ENCODE data around the gene USP36.
"Not testable (repeated sequence)": the region's sequence is repeated elsewhere in the genome, so short reads cannot be mapped to it uniquely, and the experiment has no call there.

The USP36 gene

GRCh38 chr17:78765821-78766220 is 74.8 kb downstream of the USP36 start:
- no peak for DNase-seq

GRCh38 chr17:78764871-78765270 is 75.7 kb downstream of the USP36 start:
- DNase-seq = no peak

GRCh38 chr17:78763561-78763960 is 77.1 kb downstream of the USP36 start:
- DNase-seq = no peak

GRCh38 chr17:78761789-78762406 is 78.7 kb downstream of the USP36 start:
- DNase-seq = peak in 1 of 5 experiments; percentile 41

GRCh38 chr17:78759969-78760352 is 80.7 kb downstream of the USP36 start:
- no peak for DNase-seq

- peak; percentile 38 to 87 (median 79) for DNase-seq
These were observed 81.2 kb downstream of the USP36 start for GRCh38 chr17:78759203-78759968.

- no peak for DNase-seq
These were observed 87.0 kb downstream of the USP36 start for GRCh38 chr17:78753316-78754250.

GRCh38 chr17:78751447-78752161 is 89.0 kb downstream of the USP36 start:
- DNase-seq = no peak

GRCh38 chr17:78751000-78751399 is 89.6 kb downstream of the USP36 start:
- DNase-seq = not testable (repeated sequence)

GRCh38 chr17:78748730-78749317 is 91.8 kb downstream of the USP36 start:
- DNase-seq = peak; percentile 23 to 95 (median 73)

- peak in 2 of 5 experiments; percentile 46 to 65 for DNase-seq
These were observed 92.4 kb downstream of the USP36 start for GRCh38 chr17:78748048-78748729.

GRCh38 chr17:78747488-78747887 is 93.1 kb downstream of the USP36 start:
- no peak for DNase-seq

- no peak for DNase-seq
These were observed 93.7 kb downstream of the USP36 start for GRCh38 chr17:78746949-78747269.

GRCh38 chr17:78746263-78746948 is 94.2 kb downstream of the USP36 start:
- no peak for DNase-seq

Measured in T-helper 2 cell (primary cell).